ENCODE data around the gene TUBG2. TPM values are rescaled to one million over a fixed set of nuclear protein-coding genes. Genes with fewer than 3 reads are reported as not detected.

TUBG2 gene
- total RNA-seq, 4 donors from 2014 or later: 16.5 to 27.9 (median 20.0) TPM

GRCh38 chr17:42686520-42687128 is 27.5 kb downstream of the TUBG2 start:
- DNase-seq (ENCODE audit: low spot score) (no peak), ATAC-seq (ENCODE audit: low FRiP score) (no peak)
- TF ChIP-seq, protein P1, sequence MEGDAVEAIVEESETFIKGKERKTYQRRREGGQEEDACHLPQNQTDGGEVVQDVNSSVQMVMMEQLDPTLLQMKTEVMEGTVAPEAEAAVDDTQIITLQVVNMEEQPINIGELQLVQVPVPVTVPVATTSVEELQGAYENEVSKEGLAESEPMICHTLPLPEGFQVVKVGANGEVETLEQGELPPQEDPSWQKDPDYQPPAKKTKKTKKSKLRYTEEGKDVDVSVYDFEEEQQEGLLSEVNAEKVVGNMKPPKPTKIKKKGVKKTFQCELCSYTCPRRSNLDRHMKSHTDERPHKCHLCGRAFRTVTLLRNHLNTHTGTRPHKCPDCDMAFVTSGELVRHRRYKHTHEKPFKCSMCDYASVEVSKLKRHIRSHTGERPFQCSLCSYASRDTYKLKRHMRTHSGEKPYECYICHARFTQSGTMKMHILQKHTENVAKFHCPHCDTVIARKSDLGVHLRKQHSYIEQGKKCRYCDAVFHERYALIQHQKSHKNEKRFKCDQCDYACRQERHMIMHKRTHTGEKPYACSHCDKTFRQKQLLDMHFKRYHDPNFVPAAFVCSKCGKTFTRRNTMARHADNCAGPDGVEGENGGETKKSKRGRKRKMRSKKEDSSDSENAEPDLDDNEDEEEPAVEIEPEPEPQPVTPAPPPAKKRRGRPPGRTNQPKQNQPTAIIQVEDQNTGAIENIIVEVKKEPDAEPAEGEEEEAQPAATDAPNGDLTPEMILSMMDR (IDR thresholded peaks at IDR 0.05): no peak

DNA sequence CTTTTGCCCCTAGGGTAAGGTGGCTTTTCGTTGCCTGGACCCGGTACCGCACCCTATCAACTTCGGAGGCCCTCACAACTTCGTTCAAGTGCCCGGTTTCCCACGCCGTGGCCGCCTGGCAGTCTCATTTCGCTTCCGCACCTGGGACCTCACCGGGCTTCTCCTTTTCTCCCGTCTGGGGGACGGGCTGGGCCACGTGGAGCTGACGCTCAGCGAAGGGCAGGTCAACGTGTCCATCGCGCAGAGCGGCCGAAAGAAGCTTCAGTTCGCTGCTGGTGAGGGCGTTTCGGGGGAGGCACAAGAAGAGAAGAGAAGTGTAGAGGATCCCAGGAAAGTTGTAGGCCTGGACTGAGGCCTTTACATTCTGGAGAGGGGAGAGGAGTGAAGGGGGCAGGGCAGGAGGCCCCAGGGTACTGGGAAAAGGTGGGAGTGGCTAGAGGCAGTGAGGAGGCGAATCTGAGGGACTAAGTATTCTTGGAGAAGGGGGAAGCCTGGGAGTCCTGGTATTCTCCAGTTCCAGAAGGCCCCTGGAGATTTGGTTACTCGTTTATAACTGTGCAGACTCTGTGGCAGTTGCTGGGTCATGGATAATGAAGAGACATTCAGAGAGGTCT is 28.7 kb downstream of the TUBG2 start:
- TF ChIP-seq, protein P1 (IDR thresholded peaks at IDR 0.05): no peak
- no peak for DNase-seq (ENCODE audit: low spot score)

DNA sequence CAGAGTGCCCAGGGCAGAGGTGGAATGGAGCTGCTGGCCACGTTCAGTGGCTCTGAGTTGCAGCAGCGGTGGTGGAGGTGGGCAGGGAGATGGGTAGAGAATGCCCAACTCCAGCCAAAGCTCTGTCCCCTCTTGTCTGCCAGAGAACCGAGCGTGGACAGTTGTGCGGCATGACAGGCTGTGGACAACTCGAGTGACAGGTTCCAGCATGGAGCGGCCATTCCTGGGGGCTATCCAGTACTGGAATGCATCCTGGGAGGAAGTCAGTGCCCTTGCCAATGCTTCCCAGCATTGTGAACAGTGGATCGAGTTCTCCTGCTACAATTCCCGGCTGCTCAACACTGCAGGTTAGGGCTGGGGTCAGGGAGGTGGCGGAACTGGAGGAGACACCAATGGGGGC is 31.5 kb downstream of the TUBG2 start:
- ATAC-seq (ENCODE audit: low FRiP score) (no peak), DNase-seq (ENCODE audit: low spot score) (no peak)

More for the DNA sequence above, 28.7 kb downstream of the TUBG2 start:
- ATAC-seq (ENCODE audit: low FRiP score): no peak

GRCh38 chr17:42691021-42691545 is 32.0 kb downstream of the TUBG2 start:
- DNase-seq (ENCODE audit: low spot score): no peak
- no peak for ATAC-seq (ENCODE audit: low FRiP score)

More for the DNA sequence above, 31.5 kb downstream of the TUBG2 start:
- TF ChIP-seq, protein P1 (IDR thresholded peaks at IDR 0.05): no peak

GRCh38 chr17:42692489-42692888 is 33.4 kb downstream of the TUBG2 start:
- no peak for DNase-seq (ENCODE audit: low spot score)
- no peak for ATAC-seq (ENCODE audit: low FRiP score)
- TF ChIP-seq, protein P1 (IDR thresholded peaks at IDR 0.05): no peak

More at GRCh38 chr17:42691021-42691545, 32.0 kb downstream of the TUBG2 start:
- TF ChIP-seq, protein P1 (IDR thresholded peaks at IDR 0.05): no peak

DNA sequence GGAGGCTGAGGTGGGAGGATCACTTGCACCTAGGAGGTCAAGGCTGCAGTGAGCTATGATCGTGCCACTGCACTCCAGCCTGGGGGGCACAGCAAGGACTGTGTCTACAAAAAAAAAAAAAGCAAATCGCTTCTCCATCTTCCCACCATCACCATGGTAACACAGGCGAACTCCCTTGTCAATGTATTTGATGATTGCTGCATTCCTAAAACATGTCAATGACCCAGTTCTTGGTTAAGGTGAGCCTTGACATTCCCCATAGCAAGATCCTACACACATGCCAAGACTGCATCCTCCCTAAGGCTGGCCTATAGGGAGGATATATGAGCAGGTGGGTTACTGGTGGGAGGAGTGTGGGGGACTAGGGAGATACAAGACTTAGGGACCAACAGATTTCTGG is 35.4 kb downstream of the TUBG2 start:
- TF ChIP-seq, protein P1 (IDR thresholded peaks at IDR 0.05): no peak
- ATAC-seq (ENCODE audit: low FRiP score) (no peak), DNase-seq (ENCODE audit: low spot score) (no peak)

DNA sequence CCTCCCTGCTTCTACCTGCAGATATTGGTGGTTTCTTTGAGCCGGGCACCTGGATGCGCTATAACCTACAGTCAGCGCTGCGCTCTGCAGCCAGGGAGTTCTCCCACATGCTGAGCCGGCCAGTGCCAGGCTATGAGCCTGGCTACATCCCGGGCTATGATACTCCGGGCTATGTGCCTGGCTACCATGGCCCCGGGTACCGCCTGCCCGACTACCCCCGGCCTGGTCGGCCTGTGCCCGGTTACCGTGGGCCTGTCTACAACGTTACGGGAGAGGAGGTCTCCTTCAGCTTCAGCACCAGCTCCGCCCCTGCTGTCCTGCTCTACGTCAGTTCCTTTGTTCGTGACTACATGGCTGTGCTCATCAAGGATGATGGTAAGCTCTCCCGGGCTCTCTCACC is 36.4 kb downstream of the TUBG2 start:
- ATAC-seq (ENCODE audit: low FRiP score) (no peak), DNase-seq (ENCODE audit: low spot score) (no peak)
- TF ChIP-seq, protein P1 (IDR thresholded peaks at IDR 0.05): no peak

Data from omental fat pad (tissue), 4 donors.